GM08714 (cell line): ENCODE measurements around the gene LCN12.
A peak's percentile ranks its signal among the peaks of the same experiment; 100 is the strongest.

Experiments
- H3K4me3 ChIP-seq: fragments of 200-500 bp; sonication (Bioruptor generic); 2 replicates; pipeline ENCODE4 v1.5.1; 2014; ENCODE audit warnings: mild to moderate bottlenecking, low read length, inconsistent platforms
- ZNF274 ChIP-seq: IDR thresholded peaks from 2 replicates; pipeline ENCODE4 v1.6.1; 2012; ENCODE audit warnings: mild to moderate bottlenecking, low read depth, low read length

Gene LCN12

GRCh38 chr9:136937186-136938001 is 14.7 kb upstream of the LCN12 start:
- TF ChIP-seq ZNF274: no peak

GRCh38 chr9:136939431-136939995 is 12.6 kb upstream of the LCN12 start:
- no peak overlapping the region for H3K4me3 ChIP-seq
- TF ChIP-seq ZNF274: no peak

More at GRCh38 chr9:136937186-136938001, 14.7 kb upstream of the LCN12 start:
- no peak overlapping the region for H3K4me3 ChIP-seq

- no peak overlapping the region for H3K4me3 ChIP-seq
- no peak for TF ChIP-seq ZNF274
Measured at GRCh38 chr9:136939996-136940525, 12.0 kb upstream of the LCN12 start.

- no peak overlapping the region for H3K4me3 ChIP-seq
- TF ChIP-seq ZNF274: no peak
Measured at GRCh38 chr9:136940526-136941230, 11.4 kb upstream of the LCN12 start.

- H3K4me3 ChIP-seq: no peak overlapping the region
- no peak for TF ChIP-seq ZNF274
Measured at GRCh38 chr9:136941231-136942111, 10.6 kb upstream of the LCN12 start.

GRCh38 chr9:136942112-136942880 is 9.8 kb upstream of the LCN12 start:
- TF ChIP-seq ZNF274: no peak
- H3K4me3 ChIP-seq: no peak overlapping the region

- no peak for TF ChIP-seq ZNF274
- no peak overlapping the region; the same call in 1 of the 2 replicates for H3K4me3 ChIP-seq
Measured at GRCh38 chr9:136942881-136943230, 9.2 kb upstream of the LCN12 start.

- TF ChIP-seq ZNF274: no peak
- H3K4me3 ChIP-seq: peak overlapping the region; percentile 84
Measured at GRCh38 chr9:136943291-136944211, 8.5 kb upstream of the LCN12 start.

GRCh38 chr9:136944212-136944518 is 7.9 kb upstream of the LCN12 start:
- H3K4me3 ChIP-seq: peak overlapping the region; percentile 84
- no peak for TF ChIP-seq ZNF274

- H3K4me3 ChIP-seq: peak within 1 kb of the TSS; percentile 84
Measured at GRCh38 chr9:136944519-136945332, 7.3 kb upstream of the LCN12 start, which contains the start of the genes C8G and FBXW5. Gene C8G, plus strand, starts transcription at chr9:136945243. Its CDS starts 78 bp downstream, at chr9:136945321. Gene FBXW5, minus strand, starts transcription at chr9:136944738. Its CDS starts 655 bp downstream, at chr9:136944083.

More at GRCh38 chr9:136944519-136945332, 7.3 kb upstream of the LCN12 start, which contains the start of the genes C8G and FBXW5:
- TF ChIP-seq ZNF274: no peak
